Uterus (tissue), 2 donors: ENCODE data around the gene GMEB2.

Source experiments
- CTCF ChIP-seq, 4 experiments: fragments of 200-600 bp in 2 of 4; fragments of 450-650 bp in 2 of 4; sonication (generic) in 2 of 4; IDR thresholded peaks; one replicate each; pipeline ENCODE4 v1.5.1; 2016 to 2019; ENCODE audit warnings: antibody characterized with exemption in 4 of 4, mild to moderate bottlenecking in 2 of 4, moderate library complexity in 1 of 4
- POLR2A ChIP-seq, 2 donors: fragments of 450-650 bp; IDR thresholded peaks; one replicate each; pipeline ENCODE4 v1.6.1; 2016; ENCODE audit warnings: antibody characterized with exemption in 2 of 2, mild to moderate bottlenecking in 1 of 2, moderate library complexity in 1 of 2

GRCh38 chr20:63663332-63664066 is 36.6 kb upstream of the GMEB2 start:
- TF ChIP-seq CTCF (IDR thresholded peaks at IDR 0.05) (no peak), POLR2A (IDR thresholded peaks at IDR 0.05) (no peak)
